Measurements from ENCODE around the gene ANKRD52. TPM values are rescaled to one million over a fixed set of nuclear protein-coding genes. Genes with fewer than 3 reads are reported as not detected.

Gene ANKRD52
- total and polyA plus RNA-seq, 9 of the 15 experiments (the other 6 are each of a cell fraction or from before 2014, with no cell fraction given), result 0.52 to 46.8 (median 7.9) TPM

GRCh38 chr12:56258820-56259183 is 618 bp upstream of the ANKRD52 start (continued):
- no peak for TF ChIP-seq ATF6 (CRISPR knock-in tag; IDR thresholded peaks at IDR 0.05)
- no peak for TF ChIP-seq ZC3H8 (IDR thresholded peaks at IDR 0.05)
- no peak for TF ChIP-seq XRCC3 (IDR thresholded peaks at IDR 0.05)
- no peak for TF ChIP-seq GATA2 (CRISPR knock-in tag; IDR thresholded peaks at IDR 0.05)
- 0 out of 2 replicates have a peak, but pooled peaks have one; percentile 7 for TF ChIP-seq ZBTB33 (CRISPR knock-in tag; IDR thresholded peaks at IDR 0.05)
- no peak for TF ChIP-seq NR4A1 (CRISPR knock-in tag; IDR thresholded peaks at IDR 0.05)
- TF ChIP-seq NR4A1 (tag; IDR thresholded peaks at IDR 0.05), result no peak
- no peak for TF ChIP-seq EWSR1 (IDR thresholded peaks at IDR 0.05; ENCODE audit: borderline replicate concordance, low read depth, partially characterized antibody)
- TF ChIP-seq MECOM (CRISPR knock-in tag; IDR thresholded peaks at IDR 0.05), result no peak
- no peak for TF ChIP-seq MLX (CRISPR knock-in tag; conservative IDR thresholded peaks at IDR 0.05)
- TF ChIP-seq GABPB1 (CRISPR knock-in tag; IDR thresholded peaks at IDR 0.05), result no peak
- no peak for TF ChIP-seq ZNF121 (CRISPR knock-in tag; conservative IDR thresholded peaks at IDR 0.05)
- TF ChIP-seq YY1 (IDR thresholded peaks at IDR 0.05; ENCODE audit: borderline replicate concordance in 1 of 3, control insufficient read depth in 1 of 3, extremely low read depth in 1 of 3, insufficient read depth in 3 of 3, insufficient read length in 1 of 3, insufficient replicate concordance in 2 of 3, low read depth in 1 of 3, low read length in 2 of 3), result peak in 1 of 3 experiments; percentile 38
- no peak for TF ChIP-seq BRD9 (IDR thresholded peaks at IDR 0.05; ENCODE audit: low read depth, partially characterized antibody)
- TF ChIP-seq USF2 (CRISPR knock-in tag; IDR thresholded peaks at IDR 0.05), result no peak

Data from K562 (cell line).